Upper lobe of left lung (tissue), 6 donors: Measurements from ENCODE around the gene SRA1. TPM values are rescaled to one million over a fixed set of nuclear protein-coding genes. Genes with fewer than 3 reads are reported as not detected.
"Not testable (repeated sequence)": the region's sequence is repeated elsewhere in the genome, so short reads cannot be mapped to it uniquely, and the experiment has no call there.

Source experiments
- ATAC-seq, 2 donors: fragments of 200-7000 bp; cut with Tn5 transposase; one replicate each; pipeline ENCODE4 v1.9.1; 2022; ENCODE audit warnings: mild to moderate bottlenecking in 2 of 2, moderate library complexity in 2 of 2; ENCODE audit not compliant: low FRiP score in 2 of 2
- DNase-seq, 2 donors: peaks; one replicate each; pipeline ENCODE4 v3.0.0-alpha.2; 2019 to 2020
- H3K27ac ChIP-seq, 4 donors: fragments of 200-600 bp; sonication (generic); one replicate each; pipeline ENCODE4 v1.5.1; 2016 to 2019
- H3K27me3 ChIP-seq, 4 donors: fragments of 200-600 bp; sonication (generic); one replicate each; pipeline ENCODE4 v1.5.1; 2017 to 2019
- H3K36me3 ChIP-seq, 4 donors: fragments of 200-600 bp; sonication (generic); one replicate each; pipeline ENCODE4 v1.5.1; 2016 to 2019
- H3K4me1 ChIP-seq, 4 donors: fragments of 200-600 bp; sonication (generic); one replicate each; pipeline ENCODE4 v1.5.1; 2018 to 2019
- H3K4me3 ChIP-seq, 4 donors: fragments of 200-600 bp; sonication (generic); one replicate each; pipeline ENCODE4 v1.5.1; 2017 to 2019; ENCODE audit warnings: mild to moderate bottlenecking in 2 of 4, moderate library complexity in 1 of 4
- H3K9me3 ChIP-seq, 4 donors: fragments of 200-600 bp; sonication (generic); one replicate each; pipeline ENCODE4 v1.5.1; 2018 to 2019
- CTCF ChIP-seq, 6 experiments: fragments of 450-650 bp in 4 of 6; fragments of 200-600 bp in 2 of 6; sonication (generic) in 2 of 6; IDR thresholded peaks; one replicate each; pipeline ENCODE4 v1.5.1; 2016 to 2019; ENCODE audit warnings: antibody characterized with exemption in 6 of 6
- EP300 ChIP-seq, 4 donors: sonication (generic); formaldehyde crosslinking; IDR thresholded peaks; one replicate each; pipeline ENCODE4 v1.5.1; 2017; ENCODE audit warnings: antibody characterized with exemption in 4 of 4, control low read depth in 2 of 4
- POLR2A ChIP-seq, 4 donors: fragments of 450-650 bp; IDR thresholded peaks; one replicate each; pipeline ENCODE4 v1.5.1; 2016 to 2017; ENCODE audit warnings: antibody characterized with exemption in 4 of 4, mild to moderate bottlenecking in 2 of 4
- POLR2AphosphoS5 ChIP-seq, 2 donors: sonication (generic); formaldehyde crosslinking; IDR thresholded peaks; one replicate each; pipeline ENCODE4 v1.5.1; 2017; ENCODE audit warnings: antibody characterized with exemption in 2 of 2
- WGBS, 2 donors: methylation state at CpG; one replicate each; pipeline ENCODE4 v1.1.5; 2017 to 2018; 5-methylcytosine and 5-hydroxymethylcytosine counted together
- total RNA-seq, 6 donors: library from RNA; depleted of rRNA in 4 of 6; stranded (reverse); fragments of >200 nt in 4 of 6; gene quantifications; one replicate each; pipeline versions ENCODE4 v1.1.0 to v1.2.1, GENCODE V29; 2016 to 2021
- donor health status: DM: no; HTN: no; CAD: no; lungs with moderate emphysema.
- donor health status: DM: no; HTN: yes; CAD: no; lungs with severe emphysema.

SRA1 gene
- total RNA-seq = 10 to 100 TPM; 23.1 to 31.6 (median 29.6) TPM

- peak within 1 kb of the TSS; percentile 91 to 95 (median 93) for H3K27ac ChIP-seq
- H3K36me3 ChIP-seq = peaks cover 0 to 22% (median 3%) of the 10 kb centered on the region in 4 donors
- ATAC-seq = peak; percentile 96 to 98
- no peaks in the 10 kb centered on the region for H3K27me3 ChIP-seq
- TF ChIP-seq EP300 (IDR thresholded peaks at IDR 0.05) = peak in 1 of 4 donors; percentile 75
- TF ChIP-seq CTCF (IDR thresholded peaks at IDR 0.05) = peak in 3 of 6 experiments; percentile 12 to 25 (median 18)
- TF ChIP-seq POLR2AphosphoS5 (IDR thresholded peaks at IDR 0.05) = peak; percentile 99
- peak; percentile 68 to 96 (median 92) for TF ChIP-seq POLR2A (IDR thresholded peaks at IDR 0.05)
- peaks cover 18 to 39% (median 31%) of the 10 kb centered on the region in 4 donors for H3K4me1 ChIP-seq
- WGBS, 2 donors = 1% methylated on average over 13 to 41 of the region's 46 CpGs
- peak within 1 kb of the TSS; percentile 52 to 76 (median 65) for H3K4me3 ChIP-seq
- no peaks in the 10 kb centered on the region for H3K9me3 ChIP-seq
- peak; percentile 96 to 99 for DNase-seq
These were observed at the start of gene SRA1 for GRCh38 chr5:140557136-140557805. SRA1 (minus strand) TSS chr5:140557473; CDS start chr5:140557452, 21 bp downstream.

GRCh38 chr5:140607031-140607430 is 49.8 kb upstream of the SRA1 start:
- Histone ChIP-seq H3K4me3 (no peak overlapping the region), H3K4me1 (peaks cover 22 to 43% (median 34%) of the 10 kb centered on the region in 4 donors), H3K9me3 (no peaks in the 10 kb centered on the region), H3K27ac (peak overlapping the region in 2 of 4 donors; percentile 10 to 46), H3K27me3 (no peaks in the 10 kb centered on the region), H3K36me3 (no peaks in the 10 kb centered on the region)
- no peak for ATAC-seq
- TF ChIP-seq POLR2A (IDR thresholded peaks at IDR 0.05) (no peak), POLR2AphosphoS5 (IDR thresholded peaks at IDR 0.05) (peak in 1 of 2 donors; percentile 38), EP300 (IDR thresholded peaks at IDR 0.05) (peak in 1 of 4 donors; percentile 50), CTCF (IDR thresholded peaks at IDR 0.05) (no peak)
- no peak for DNase-seq
- WGBS, 2 donors = 48 to 59% methylated on average over 2 of the region's 2 CpGs

GRCh38 chr5:140605879-140606278 is 48.6 kb upstream of the SRA1 start:
- H3K9me3 ChIP-seq = no peaks in the 10 kb centered on the region
- H3K4me3 ChIP-seq = no peak overlapping the region
- TF ChIP-seq EP300 (IDR thresholded peaks at IDR 0.05) (no peak), POLR2A (IDR thresholded peaks at IDR 0.05) (no peak), CTCF (IDR thresholded peaks at IDR 0.05) (no peak), POLR2AphosphoS5 (IDR thresholded peaks at IDR 0.05) (no peak)
- no peaks in the 10 kb centered on the region for H3K27me3 ChIP-seq
- DNase-seq (no peak), ATAC-seq (no peak)
- 71 to 85% methylated on average over 3 of the region's 3 CpGs for WGBS, 2 donors
- H3K27ac ChIP-seq = no peak overlapping the region
- no peaks in the 10 kb centered on the region for H3K36me3 ChIP-seq
- H3K4me1 ChIP-seq = peaks cover 13 to 34% (median 28%) of the 10 kb centered on the region in 4 donors

GRCh38 chr5:140603734-140604133 is 46.5 kb upstream of the SRA1 start:
- ATAC-seq (no peak), DNase-seq (no peak)
- Histone ChIP-seq H3K9me3 (no peaks in the 10 kb centered on the region), H3K36me3 (no peaks in the 10 kb centered on the region), H3K4me1 (peaks cover 0 to 13% (median 11%) of the 10 kb centered on the region in 4 donors), H3K27me3 (no peaks in the 10 kb centered on the region), H3K4me3 (no peak overlapping the region), H3K27ac (peak overlapping the region in 1 of 4 donors; percentile 86)
- 93 to 95% methylated on average over 2 of the region's 2 CpGs for WGBS, 2 donors
- TF ChIP-seq POLR2AphosphoS5 (IDR thresholded peaks at IDR 0.05) (no peak), EP300 (IDR thresholded peaks at IDR 0.05) (no peak), POLR2A (IDR thresholded peaks at IDR 0.05) (no peak), CTCF (IDR thresholded peaks at IDR 0.05) (no peak)

GRCh38 chr5:140603446-140603698 is 46.1 kb upstream of the SRA1 start:
- peak overlapping the region in 3 of 4 donors; percentile 63 to 86 (median 80) for H3K27ac ChIP-seq
- not testable (repeated sequence) for DNase-seq, H3K27me3 ChIP-seq, H3K36me3 ChIP-seq, H3K4me3 ChIP-seq, H3K4me1 ChIP-seq, H3K9me3 ChIP-seq, ATAC-seq
- WGBS, 2 donors = 90 to 95% methylated on average over 4 of the region's 4 CpGs
